Mesenchymal stem cell (in vitro differentiated cells and primary cell): Measurements from ENCODE around the gene NFKB1.

Experiments used
- DNase-seq: peaks from one replicate; pipeline ENCODE4 v3.0.0-alpha.2; 2013
- H2AFZ ChIP-seq: one replicate; pipeline ENCODE4 v1.6.1; 2013; ENCODE audit warnings: low read depth, mild to moderate bottlenecking, control low read depth, inconsistent platforms, low read length, moderate library complexity
- H2AK5ac ChIP-seq: 2 replicates; pipeline ENCODE4 v1.6.1; 2013; ENCODE audit warnings: low read length, moderate library complexity, mild to moderate bottlenecking, inconsistent platforms; ENCODE audit not compliant: severe bottlenecking
- H2BK120ac ChIP-seq: one replicate; pipeline ENCODE4 v1.6.1; 2013; ENCODE audit warnings: low read depth, mild to moderate bottlenecking, inconsistent platforms, low read length, moderate library complexity
- H2BK12ac ChIP-seq, 2 experiments: one replicate each; pipeline ENCODE4 v1.6.1; 2013; ENCODE audit warnings: inconsistent platforms in 2 of 2, low read length in 2 of 2, mild to moderate bottlenecking in 2 of 2, moderate library complexity in 2 of 2, control low read depth in 1 of 2
- H2BK15ac ChIP-seq: one replicate; pipeline ENCODE4 v1.6.1; 2013; ENCODE audit warnings: mild to moderate bottlenecking, low read depth, inconsistent platforms; ENCODE audit not compliant: poor library complexity, severe bottlenecking
- H2BK5ac ChIP-seq: 2 replicates; pipeline ENCODE4 v1.6.1; 2013; ENCODE audit warnings: low read depth, mild to moderate bottlenecking, low read length, control low read depth, inconsistent platforms; ENCODE audit not compliant: poor library complexity, severe bottlenecking
- H3K14ac ChIP-seq, 2 experiments: one replicate each; pipeline ENCODE4 v1.6.1; 2013; ENCODE audit warnings: inconsistent platforms in 2 of 2, low read length in 2 of 2, control low read depth in 1 of 2, mild to moderate bottlenecking in 1 of 2, moderate library complexity in 1 of 2
- H3K18ac ChIP-seq, 2 experiments: one replicate each; pipeline ENCODE4 v1.6.1; 2013; ENCODE audit warnings: inconsistent platforms in 2 of 2, low read length in 2 of 2, control low read depth in 1 of 2, low read depth in 1 of 2, mild to moderate bottlenecking in 1 of 2
- H3K23ac ChIP-seq, 2 experiments: one replicate each; pipeline ENCODE4 v1.6.1; 2013; ENCODE audit warnings: inconsistent platforms in 2 of 2, low read length in 2 of 2, mild to moderate bottlenecking in 2 of 2, moderate library complexity in 2 of 2, control low read depth in 1 of 2
- H3K27ac ChIP-seq: 2 replicates; pipeline ENCODE4 v1.5.1; 2013; ENCODE audit warnings: mild to moderate bottlenecking, moderate library complexity, low read length, control low read depth, inconsistent platforms; ENCODE audit not compliant: poor library complexity, severe bottlenecking
- H3K27me3 ChIP-seq, 2 experiments: 2 replicates each; pipeline versions ENCODE4 v1.6.1 to v1.7.0; 2013; ENCODE audit warnings: low read length in 2 of 2, mild to moderate bottlenecking in 2 of 2, moderate library complexity in 2 of 2, control low read depth in 1 of 2, inconsistent platforms in 1 of 2; ENCODE audit not compliant: control insufficient read depth in 1 of 2, insufficient read depth in 1 of 2
- H3K36me3 ChIP-seq, 2 experiments: 2 replicates each; pipeline versions ENCODE4 v1.6.1 to v1.7.0; 2013; ENCODE audit warnings: low read length in 2 of 2, control low read depth in 1 of 2, inconsistent platforms in 1 of 2, low read depth in 1 of 2, mild to moderate bottlenecking in 1 of 2; ENCODE audit not compliant: insufficient read depth in 2 of 2, control insufficient read depth in 1 of 2
- H3K4ac ChIP-seq, 2 experiments: one replicate each; pipeline ENCODE4 v1.6.1; 2013; ENCODE audit warnings: inconsistent platforms in 2 of 2, low read length in 2 of 2, mild to moderate bottlenecking in 2 of 2, moderate library complexity in 2 of 2, control low read depth in 1 of 2, low read depth in 1 of 2
- H3K4me1 ChIP-seq: 2 replicates; pipeline ENCODE4 v1.6.1; 2013; ENCODE audit warnings: low read depth, low read length, control low read depth; ENCODE audit not compliant: control insufficient read depth, insufficient read depth
- H3K4me2 ChIP-seq: 2 replicates; pipeline ENCODE4 v1.6.1; 2013; ENCODE audit warnings: low read length, mild to moderate bottlenecking, inconsistent platforms; ENCODE audit not compliant: poor library complexity, severe bottlenecking
- H3K4me3 ChIP-seq, 2 experiments: 2 replicates each; pipeline versions ENCODE4 v1.5.1 to v1.7.0; 2013; ENCODE audit warnings: low read length in 2 of 2, mild to moderate bottlenecking in 2 of 2, control low read depth in 1 of 2, low read depth in 1 of 2; ENCODE audit not compliant: insufficient read depth in 1 of 2
- H3K79me1 ChIP-seq: replicated peaks from 2 replicates; pipeline ENCODE4 v1.6.1; 2013; ENCODE audit warnings: mild to moderate bottlenecking, control low read depth, low read length, inconsistent platforms; ENCODE audit not compliant: poor library complexity, severe bottlenecking
- H3K9ac ChIP-seq: 2 replicates; pipeline ENCODE4 v1.7.0; 2013; ENCODE audit warnings: mild to moderate bottlenecking, low read length, moderate library complexity
- H3K9me3 ChIP-seq: 2 replicates; pipeline ENCODE4 v1.7.0; 2013; ENCODE audit warnings: mild to moderate bottlenecking, low read length; ENCODE audit not compliant: control insufficient read depth
- H4K8ac ChIP-seq: one replicate; pipeline ENCODE4 v1.6.1; 2013; ENCODE audit warnings: inconsistent platforms, mild to moderate bottlenecking, low read length, moderate library complexity
- H4K91ac ChIP-seq: one replicate; pipeline ENCODE4 v1.6.1; 2013; ENCODE audit warnings: mild to moderate bottlenecking, low read length, inconsistent platforms
- WGBS: methylation state at CpG from one replicate; pipeline ENCODE4 v1.1.7; 2013; ENCODE audit warnings: mixed read lengths; 5-methylcytosine and 5-hydroxymethylcytosine counted together

Gene NFKB1

DNA sequence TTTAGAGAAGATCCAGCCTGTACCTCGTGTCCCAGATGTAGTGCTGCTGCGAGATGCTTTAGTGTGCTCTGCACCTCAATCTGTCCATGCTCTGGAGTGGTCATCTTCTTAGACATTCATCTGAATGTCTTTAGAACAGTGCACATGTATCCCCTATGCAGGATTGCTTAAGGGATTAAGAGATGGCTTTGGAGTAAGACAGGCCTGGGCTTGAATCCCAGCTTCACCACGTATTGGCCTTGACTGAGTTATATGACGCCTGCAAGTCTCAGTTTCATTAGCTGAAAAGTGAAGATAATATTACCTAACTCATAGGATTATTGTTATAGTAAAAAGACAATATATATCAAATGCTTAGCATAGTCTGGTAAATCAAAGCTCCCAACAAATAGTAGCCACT lies 98.3 kb downstream of the NFKB1 start:
- Histone ChIP-seq H3K36me3 (peaks cover 9 to 93% of the 10 kb centered on the region in 2 experiments), H3K27me3 (no peaks in the 10 kb centered on the region), H3K4ac (no peak overlapping the region), H2AK5ac (peak overlapping the region; percentile 25), H2BK120ac (no peak overlapping the region), H2BK15ac (no peak overlapping the region), H3K4me3 (no peak overlapping the region), H4K8ac (no peak overlapping the region), H3K18ac (no peak overlapping the region), H3K14ac (no peak overlapping the region), H3K9me3 (no peaks in the 10 kb centered on the region), H3K79me1 (peaks cover 4% of the 10 kb centered on the region), H2AFZ (no peak overlapping the region), H3K23ac (no peak overlapping the region), H2BK12ac (no peak overlapping the region), H3K4me2 (no peak overlapping the region), H2BK5ac (no peak overlapping the region), H4K91ac (no peak overlapping the region), H3K27ac (peak overlapping the region; percentile 11), H3K9ac (no peak overlapping the region), H3K4me1 (peaks cover 12% of the 10 kb centered on the region)
- 97% methylated on average over 3 of the region's 4 CpGs for WGBS
- no peak for DNase-seq

DNA sequence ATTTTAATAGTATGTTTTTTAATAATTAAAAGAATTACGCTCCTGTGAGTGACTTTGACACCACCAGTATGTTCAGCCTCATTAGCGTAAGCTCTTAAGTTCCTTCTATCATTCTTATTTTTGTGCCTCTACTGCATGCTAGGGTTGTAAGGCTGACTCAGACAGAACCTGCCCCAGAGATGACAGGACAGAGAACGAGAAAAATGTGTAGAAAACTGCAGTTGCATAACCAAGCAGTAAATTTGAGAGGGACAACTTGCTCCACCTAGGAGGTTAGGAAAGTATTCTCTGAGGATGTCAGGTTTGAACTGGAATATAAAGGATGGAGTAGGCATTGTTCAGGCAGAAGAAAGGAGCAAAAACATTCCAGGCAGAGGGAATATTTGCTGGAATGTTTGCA lies 98.7 kb downstream of the NFKB1 start:
- Histone ChIP-seq H4K91ac (no peak overlapping the region), H2BK12ac (no peak overlapping the region), H2AFZ (no peak overlapping the region), H3K4me1 (peaks cover 12% of the 10 kb centered on the region), H2BK120ac (no peak overlapping the region), H3K27me3 (no peaks in the 10 kb centered on the region), H3K27ac (peak overlapping the region; percentile 14), H3K4me2 (no peak overlapping the region), H3K9me3 (no peaks in the 10 kb centered on the region), H2AK5ac (peak overlapping the region; percentile 18), H3K18ac (no peak overlapping the region), H3K4me3 (no peak overlapping the region), H3K36me3 (peaks cover 9 to 93% of the 10 kb centered on the region in 2 experiments), H3K14ac (no peak overlapping the region), H3K4ac (no peak overlapping the region), H2BK5ac (no peak overlapping the region), H3K79me1 (peaks cover 2% of the 10 kb centered on the region), H3K23ac (no peak overlapping the region), H2BK15ac (no peak overlapping the region), H4K8ac (no peak overlapping the region), H3K9ac (no peak overlapping the region)
- DNase-seq, result no peak
- 88% methylated on average over 3 of the region's 3 CpGs for WGBS

DNA sequence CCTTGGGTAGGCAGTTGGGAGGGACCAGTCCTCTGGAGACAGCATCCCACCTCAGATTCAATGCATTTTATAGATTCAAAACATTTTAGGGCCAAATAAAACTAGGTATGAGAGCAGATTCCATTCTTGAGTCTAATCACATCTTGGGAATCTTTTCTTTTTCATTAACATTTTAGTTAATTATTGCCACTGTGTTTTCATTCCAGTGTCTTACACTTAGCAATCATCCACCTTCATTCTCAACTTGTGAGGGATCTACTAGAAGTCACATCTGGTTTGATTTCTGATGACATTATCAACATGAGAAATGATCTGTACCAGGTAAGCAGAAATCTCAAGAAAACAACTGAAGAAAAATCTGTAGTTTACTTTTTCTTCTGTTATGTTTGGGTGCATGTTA lies 99.5 kb downstream of the NFKB1 start:
- Histone ChIP-seq H4K91ac (no peak overlapping the region), H2BK120ac (no peak overlapping the region), H3K4me3 (no peak overlapping the region), H2AK5ac (no peak overlapping the region), H4K8ac (no peak overlapping the region), H3K4ac (no peak overlapping the region), H2BK5ac (no peak overlapping the region), H3K18ac (no peak overlapping the region), H3K27me3 (no peaks in the 10 kb centered on the region), H3K4me1 (peaks cover 12% of the 10 kb centered on the region), H3K36me3 (peaks cover 9 to 93% of the 10 kb centered on the region in 2 experiments), H2BK15ac (no peak overlapping the region), H3K9ac (no peak overlapping the region), H3K9me3 (no peaks in the 10 kb centered on the region), H3K4me2 (no peak overlapping the region), H3K14ac (no peak overlapping the region), H3K23ac (no peak overlapping the region), H3K27ac (peak overlapping the region; percentile 14), H3K79me1 (peaks cover 2% of the 10 kb centered on the region), H2AFZ (no peak overlapping the region), H2BK12ac (no peak overlapping the region)
- no peak for DNase-seq

DNA sequence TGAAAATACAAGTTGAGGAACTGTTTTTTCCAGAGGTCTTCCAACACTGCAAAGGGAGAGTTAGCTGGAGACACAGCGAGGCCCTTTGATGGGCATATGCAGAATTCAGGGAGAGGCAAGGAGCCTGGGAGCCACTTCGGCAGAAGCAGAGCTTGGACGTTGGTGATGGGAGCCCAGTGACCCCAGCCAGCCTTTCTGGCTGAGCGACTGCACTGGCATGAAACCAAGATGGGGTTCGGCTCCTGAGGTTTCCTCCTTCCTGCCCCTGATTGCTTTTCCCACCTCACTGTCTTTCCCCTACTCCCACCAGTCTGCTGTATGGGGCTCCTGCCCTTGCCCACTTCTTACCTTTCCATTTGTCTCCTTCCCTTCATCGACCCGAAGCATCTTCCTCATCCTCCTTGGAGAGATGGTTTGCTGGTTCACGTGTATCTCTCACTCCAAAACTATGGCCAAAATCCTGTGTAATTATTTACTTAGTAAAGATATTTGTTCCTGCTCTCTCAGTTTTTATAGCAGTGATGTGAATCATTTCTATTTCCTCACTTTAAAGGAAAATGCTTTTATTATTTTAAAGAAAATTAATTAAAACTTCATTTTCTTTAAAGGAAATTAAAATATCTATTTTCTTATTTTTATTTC lies 100.5 kb downstream of the NFKB1 start:
- Histone ChIP-seq H3K14ac (no peak overlapping the region), H2BK5ac (no peak overlapping the region), H2AFZ (no peak overlapping the region), H3K4me2 (peak overlapping the region; percentile 14), H3K27me3 (no peaks in the 10 kb centered on the region), H3K23ac (no peak overlapping the region), H2BK120ac (no peak overlapping the region), H2BK12ac (no peak overlapping the region), H4K8ac (no peak overlapping the region), H4K91ac (no peak overlapping the region), H2AK5ac (peak overlapping the region; percentile 15), H3K27ac (peak overlapping the region; percentile 61), H3K18ac (no peak overlapping the region), H3K79me1 (no peaks in the 10 kb centered on the region), H3K9ac (no peak overlapping the region), H3K4me3 (no peak overlapping the region), H2BK15ac (no peak overlapping the region), H3K4ac (no peak overlapping the region), H3K36me3 (peaks cover 9 to 92% of the 10 kb centered on the region in 2 experiments), H3K9me3 (no peaks in the 10 kb centered on the region), H3K4me1 (peaks cover 12% of the 10 kb centered on the region)
- no peak for DNase-seq
- WGBS, result 98% methylated on average over 7 of the region's 8 CpGs
